GM12801 (cell line): Measurements from ENCODE around the gene PAGE2.

ENCODE experiments used
- TF ChIP-seq, protein P1 (sequence below): IDR thresholded peaks from one replicate; pipeline ENCODE4 v1.5.1; 2011; ENCODE audit warnings: control low read depth; ENCODE audit not compliant: insufficient read length; ENCODE audit errors: extremely low read depth

PAGE2 gene

DNA sequence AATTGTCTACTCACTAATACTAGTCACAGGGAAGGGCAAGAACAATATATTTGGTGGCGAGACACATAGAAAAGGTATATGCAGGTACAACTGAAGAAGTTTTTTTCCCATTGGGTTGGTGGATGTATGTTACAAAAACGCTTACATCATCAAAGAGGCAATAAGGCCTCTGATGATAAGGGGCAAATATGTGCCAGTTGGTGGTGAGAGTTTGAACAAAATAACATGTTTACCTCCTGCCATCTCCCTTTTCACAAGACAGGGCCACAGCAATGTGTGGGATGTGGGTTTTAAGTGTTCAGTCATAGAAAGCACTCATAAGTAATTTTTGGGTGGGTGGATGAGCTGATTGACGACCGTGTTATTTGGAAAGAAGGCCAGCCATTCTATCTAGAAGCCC lies 41.7 kb downstream of the PAGE2 start:
- TF ChIP-seq, protein P1, sequence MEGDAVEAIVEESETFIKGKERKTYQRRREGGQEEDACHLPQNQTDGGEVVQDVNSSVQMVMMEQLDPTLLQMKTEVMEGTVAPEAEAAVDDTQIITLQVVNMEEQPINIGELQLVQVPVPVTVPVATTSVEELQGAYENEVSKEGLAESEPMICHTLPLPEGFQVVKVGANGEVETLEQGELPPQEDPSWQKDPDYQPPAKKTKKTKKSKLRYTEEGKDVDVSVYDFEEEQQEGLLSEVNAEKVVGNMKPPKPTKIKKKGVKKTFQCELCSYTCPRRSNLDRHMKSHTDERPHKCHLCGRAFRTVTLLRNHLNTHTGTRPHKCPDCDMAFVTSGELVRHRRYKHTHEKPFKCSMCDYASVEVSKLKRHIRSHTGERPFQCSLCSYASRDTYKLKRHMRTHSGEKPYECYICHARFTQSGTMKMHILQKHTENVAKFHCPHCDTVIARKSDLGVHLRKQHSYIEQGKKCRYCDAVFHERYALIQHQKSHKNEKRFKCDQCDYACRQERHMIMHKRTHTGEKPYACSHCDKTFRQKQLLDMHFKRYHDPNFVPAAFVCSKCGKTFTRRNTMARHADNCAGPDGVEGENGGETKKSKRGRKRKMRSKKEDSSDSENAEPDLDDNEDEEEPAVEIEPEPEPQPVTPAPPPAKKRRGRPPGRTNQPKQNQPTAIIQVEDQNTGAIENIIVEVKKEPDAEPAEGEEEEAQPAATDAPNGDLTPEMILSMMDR: no peak

DNA sequence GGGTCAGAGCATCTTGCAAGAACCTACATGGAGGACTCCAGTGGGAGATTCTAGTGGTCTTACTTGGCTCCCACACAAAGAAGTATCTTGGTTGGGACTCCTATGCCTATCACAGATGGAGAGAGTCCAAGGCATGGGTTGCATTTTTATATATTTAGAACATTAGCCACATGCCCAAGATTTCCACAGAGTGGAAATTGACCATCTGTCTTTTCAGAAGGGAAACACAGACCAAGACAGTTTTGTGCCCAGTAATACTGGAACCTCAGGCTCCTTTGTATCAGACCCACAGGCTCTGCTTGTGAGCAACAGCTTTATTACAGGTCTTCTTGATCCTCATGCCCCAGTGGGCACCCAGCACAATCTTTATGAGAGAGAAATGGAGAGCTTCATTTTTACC lies 43.6 kb downstream of the PAGE2 start:
- TF ChIP-seq, protein P1: no peak

DNA sequence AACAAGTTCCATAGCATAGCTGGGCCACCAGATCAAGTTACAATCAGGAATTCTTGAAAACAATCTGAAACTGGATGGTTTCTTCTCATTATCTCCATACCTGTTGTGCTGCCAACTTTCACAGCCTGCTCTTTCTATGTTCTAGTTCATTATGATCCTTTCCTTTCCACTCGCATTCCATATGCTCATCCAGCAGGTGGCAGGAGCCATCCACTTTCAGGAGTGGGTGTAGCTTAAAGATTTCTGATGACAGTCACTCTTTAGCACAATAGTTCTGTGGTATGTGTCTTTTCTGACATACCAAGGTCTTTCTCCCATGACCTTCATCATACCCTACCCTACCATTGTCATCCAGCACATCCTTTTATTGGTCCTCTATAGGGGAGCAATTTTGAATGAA lies 46.4 kb downstream of the PAGE2 start:
- TF ChIP-seq, protein P1: no peak
